NCI-H345 (cell line): ENCODE results near the gene FOXA2.
A peak's percentile ranks its signal among the peaks of the same experiment; 100 is the strongest.
"Not testable (repeated sequence)": the region's sequence is repeated elsewhere in the genome, so short reads cannot be mapped to it uniquely, and the experiment has no call there.

Source experiments
- DNase-seq: peaks from one replicate; lab custom pipeline; 2025; lab: John Stamatoyannopoulos, UW

Gene FOXA2

DNA sequence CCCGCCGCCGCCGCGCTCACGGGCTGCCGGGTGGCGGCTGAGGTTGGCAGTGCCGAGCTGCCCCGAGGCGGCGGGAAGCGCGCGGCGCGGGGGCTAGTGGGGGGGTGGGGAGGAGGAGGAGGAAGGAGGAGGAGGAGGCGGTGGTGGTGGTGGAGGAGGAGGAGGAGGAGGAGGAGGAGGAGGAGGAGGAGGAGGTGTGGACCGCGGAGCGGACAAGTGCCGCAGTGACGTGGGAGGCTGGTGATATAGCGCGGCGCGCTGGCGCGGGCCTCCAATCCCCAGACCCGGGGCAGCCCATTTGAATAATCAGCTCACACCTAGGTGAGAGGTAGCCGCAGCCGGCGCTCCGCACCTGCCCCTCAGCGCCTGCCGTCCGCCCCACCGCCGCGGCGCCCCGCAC lies at the start of gene FOXA2:
Gene FOXA2, minus strand, starts transcription at position 51 of the 400 bp plus-strand sequence. CDS start 294 bp downstream, outside the sequence.
- DNase-seq: peak; percentile 85

GRCh38 chr20:22630701-22631100 lies 46.3 kb upstream of the FOXA2 start:
- peak; percentile 70 for DNase-seq

DNA sequence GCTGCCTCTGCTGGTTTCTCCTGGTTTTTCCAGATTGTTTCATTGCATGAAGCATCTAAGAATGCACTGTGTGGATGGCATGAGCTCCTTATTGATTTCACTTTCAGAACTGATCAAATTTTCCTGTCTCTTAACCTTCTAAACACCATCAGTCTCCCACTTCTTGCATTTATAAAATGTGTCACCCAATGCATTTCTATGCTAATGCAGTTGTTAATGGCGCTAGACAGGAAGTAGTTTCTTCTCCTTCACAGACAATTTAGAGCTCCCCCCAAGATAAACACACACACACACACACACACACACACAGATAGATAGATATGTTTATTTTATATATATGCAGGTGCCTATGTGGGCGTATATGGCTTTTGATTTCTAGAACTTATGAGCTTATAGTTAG lies 45.6 kb upstream of the FOXA2 start:
- no peak for DNase-seq

DNA sequence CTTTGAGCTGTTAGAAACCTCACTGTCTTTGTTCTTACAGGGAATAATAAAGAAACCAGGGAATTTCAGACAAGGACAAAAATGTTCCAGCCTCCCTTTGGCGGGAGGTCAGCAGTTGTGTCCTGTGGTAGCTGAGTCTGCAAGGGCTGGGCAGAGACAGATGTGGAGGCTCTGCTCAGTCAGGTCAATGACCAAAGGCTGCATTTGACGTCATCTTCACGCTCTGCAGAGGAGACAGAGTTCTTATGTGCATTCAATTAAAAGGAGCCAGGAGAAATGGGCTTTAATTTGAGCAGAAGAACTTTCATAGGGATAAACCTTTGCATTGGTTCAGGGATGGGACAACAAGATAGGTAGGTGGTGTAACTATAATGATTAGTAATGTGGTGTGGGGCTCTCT lies 45.1 kb upstream of the FOXA2 start:
- DNase-seq: no peak

- DNase-seq: no peak
Measured at GRCh38 chr20:22626496-22626895, 42.1 kb upstream of the FOXA2 start.

DNA sequence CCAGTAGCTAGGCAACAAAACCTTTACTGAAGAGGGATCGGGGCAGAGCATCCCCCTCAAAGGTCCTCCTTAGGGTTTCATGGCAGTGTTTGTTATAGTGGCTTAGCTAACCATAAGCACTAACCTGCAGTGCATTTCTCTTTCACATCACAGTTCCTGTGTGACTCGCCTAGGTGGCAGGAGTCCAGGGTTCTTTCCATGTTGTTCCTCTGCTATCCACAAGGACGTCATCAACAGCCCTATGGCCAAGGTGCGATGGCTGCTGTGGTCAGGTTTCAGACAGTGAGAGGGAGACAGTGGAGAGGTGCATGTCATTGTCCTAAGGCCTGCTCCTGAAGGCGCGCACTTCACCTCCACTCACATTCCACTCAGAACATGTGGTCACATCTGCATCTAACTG lies 38.8 kb upstream of the FOXA2 start:
- no peak for DNase-seq

GRCh38 chr20:22620342-22620741 lies 36.0 kb upstream of the FOXA2 start:
- no peak for DNase-seq

DNA sequence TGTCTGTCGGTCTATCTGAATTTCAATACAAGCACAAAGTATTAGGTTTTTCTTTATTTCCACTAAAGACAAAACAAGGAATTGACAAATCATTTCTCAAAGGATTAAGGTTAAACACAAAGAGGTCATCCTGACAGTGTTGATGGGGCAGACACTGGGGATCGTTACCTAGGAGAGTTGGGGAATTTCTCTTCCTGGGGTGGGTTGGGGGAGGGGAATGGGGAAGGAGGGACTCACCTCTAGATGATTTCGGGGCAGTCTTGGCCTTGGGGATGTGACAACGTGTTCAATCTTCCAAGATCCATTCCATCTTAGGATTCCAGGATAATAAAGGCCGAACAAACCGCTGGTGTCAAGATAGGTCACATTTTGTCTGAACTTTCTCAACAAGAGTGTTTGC lies 35.4 kb upstream of the FOXA2 start:
- DNase-seq: no peak

- DNase-seq: no peak
Measured at GRCh38 chr20:22619272-22619671, 34.9 kb upstream of the FOXA2 start.

GRCh38 chr20:22617160-22617559 lies 32.8 kb upstream of the FOXA2 start:
- no peak for DNase-seq

DNA sequence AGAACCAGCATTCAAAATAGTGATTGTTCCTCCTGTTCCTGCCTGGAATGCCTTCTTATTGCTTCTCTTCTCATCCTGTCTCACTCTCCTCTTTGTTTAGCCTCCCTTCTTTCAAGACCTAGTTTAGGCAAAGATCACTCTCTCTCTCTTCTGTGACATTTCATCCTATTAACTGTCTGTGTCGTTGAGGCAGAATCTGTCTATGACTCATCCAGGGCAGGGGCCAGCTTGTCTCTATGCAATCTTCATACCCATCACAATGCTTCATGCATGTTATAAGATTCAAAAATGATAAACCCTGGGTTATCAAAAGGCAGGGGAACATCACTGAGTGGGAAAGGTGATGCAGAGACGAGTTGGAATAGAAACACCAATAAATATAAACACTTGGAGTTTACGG lies 32.2 kb upstream of the FOXA2 start:
- no peak for DNase-seq

- DNase-seq: no peak
Measured at GRCh38 chr20:22615425-22615824, 31.1 kb upstream of the FOXA2 start.

GRCh38 chr20:22611636-22612035 lies 27.3 kb upstream of the FOXA2 start:
- DNase-seq: no peak

DNA sequence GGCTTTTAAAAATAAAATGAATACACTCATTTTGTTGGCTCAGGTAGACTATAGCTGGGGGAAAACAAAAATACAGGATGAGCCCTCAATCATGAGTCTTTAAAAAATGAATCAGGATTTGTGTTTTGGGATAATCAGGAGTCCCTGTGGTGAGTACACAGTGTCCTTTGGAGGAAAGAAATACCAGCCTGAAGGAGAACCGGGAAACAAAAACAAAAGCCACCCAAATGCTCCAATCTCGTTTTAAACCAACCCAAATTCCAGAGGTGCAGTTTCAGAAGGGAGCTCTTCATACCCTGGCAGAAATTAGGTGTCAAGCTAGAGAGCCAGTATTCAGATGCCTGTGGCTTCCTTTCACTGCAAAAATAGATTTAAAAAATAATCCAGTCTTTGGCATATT lies 23.3 kb upstream of the FOXA2 start:
- no peak for DNase-seq

GRCh38 chr20:22604815-22605214 lies 20.4 kb upstream of the FOXA2 start:
- DNase-seq: no peak

- no peak for DNase-seq
Measured at GRCh38 chr20:22601361-22602141, 17.2 kb upstream of the FOXA2 start.

DNA sequence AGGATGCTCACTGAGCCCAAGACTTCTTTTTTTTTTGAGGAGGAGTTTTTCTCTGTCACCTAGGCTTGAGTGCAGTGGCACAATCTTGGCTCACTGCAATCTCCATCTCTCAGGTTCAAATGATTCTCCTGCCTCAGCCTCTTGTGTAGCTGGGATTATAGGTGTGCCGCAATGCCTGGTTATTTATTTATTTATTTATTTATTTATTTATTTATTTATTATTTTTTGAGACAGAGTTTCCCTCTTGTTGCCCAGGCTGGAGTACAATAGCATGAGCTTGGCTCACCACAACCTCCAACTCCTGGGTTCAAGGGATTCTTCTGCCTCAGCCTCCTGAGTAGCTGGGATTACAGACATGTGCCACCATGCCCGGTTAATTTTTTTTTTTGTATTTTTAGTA lies 14.9 kb upstream of the FOXA2 start:
- not testable (repeated sequence) for DNase-seq

GRCh38 chr20:22597303-22597702 lies 12.9 kb upstream of the FOXA2 start:
- DNase-seq: no peak

- DNase-seq: no peak
Measured at GRCh38 chr20:22590662-22591061, 6.3 kb upstream of the FOXA2 start.

GRCh38 chr20:22586645-22587310 lies 2.4 kb upstream of the FOXA2 start:
- no peak for DNase-seq

DNA sequence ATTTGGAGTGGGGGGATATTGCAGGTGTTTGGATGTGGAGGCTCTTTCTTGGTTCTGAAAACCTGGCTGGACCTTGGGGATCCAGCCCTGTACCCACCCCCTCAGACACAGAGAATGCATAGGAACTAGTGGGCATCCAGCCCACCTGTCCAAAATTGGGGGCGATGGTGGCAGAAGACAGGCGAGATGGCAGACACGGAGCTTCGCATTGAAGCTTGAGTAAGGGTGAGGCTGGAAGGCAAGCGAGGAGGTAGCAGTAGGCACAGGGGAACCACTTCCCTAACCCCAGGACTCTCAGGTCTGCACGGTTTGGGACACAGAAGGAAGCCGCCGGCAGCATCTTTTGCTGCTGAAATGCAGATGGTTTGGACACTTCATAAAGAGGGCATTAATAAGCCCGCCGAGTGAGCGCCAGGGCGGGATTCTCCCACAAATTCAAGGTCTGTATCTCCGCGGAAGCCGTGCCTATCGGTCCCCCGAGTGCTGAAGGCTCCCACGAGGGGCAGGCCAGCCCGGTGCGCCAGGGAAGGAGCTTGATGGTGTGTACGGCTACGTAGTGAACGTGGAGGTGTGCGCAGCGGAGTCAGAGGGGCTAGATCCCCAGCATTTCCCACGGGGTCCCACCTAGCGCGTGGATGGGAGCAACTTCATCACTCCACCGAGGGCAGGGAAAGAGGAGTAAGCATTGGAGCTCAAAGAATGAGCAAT lies 1.6 kb upstream of the FOXA2 start:
- no peak for DNase-seq

- DNase-seq: no peak
Measured at GRCh38 chr20:22584922-22585785, 782 bp upstream of the FOXA2 start.
